ENCODE results near the gene ZNF580.

ZNF580 gene

DNA sequence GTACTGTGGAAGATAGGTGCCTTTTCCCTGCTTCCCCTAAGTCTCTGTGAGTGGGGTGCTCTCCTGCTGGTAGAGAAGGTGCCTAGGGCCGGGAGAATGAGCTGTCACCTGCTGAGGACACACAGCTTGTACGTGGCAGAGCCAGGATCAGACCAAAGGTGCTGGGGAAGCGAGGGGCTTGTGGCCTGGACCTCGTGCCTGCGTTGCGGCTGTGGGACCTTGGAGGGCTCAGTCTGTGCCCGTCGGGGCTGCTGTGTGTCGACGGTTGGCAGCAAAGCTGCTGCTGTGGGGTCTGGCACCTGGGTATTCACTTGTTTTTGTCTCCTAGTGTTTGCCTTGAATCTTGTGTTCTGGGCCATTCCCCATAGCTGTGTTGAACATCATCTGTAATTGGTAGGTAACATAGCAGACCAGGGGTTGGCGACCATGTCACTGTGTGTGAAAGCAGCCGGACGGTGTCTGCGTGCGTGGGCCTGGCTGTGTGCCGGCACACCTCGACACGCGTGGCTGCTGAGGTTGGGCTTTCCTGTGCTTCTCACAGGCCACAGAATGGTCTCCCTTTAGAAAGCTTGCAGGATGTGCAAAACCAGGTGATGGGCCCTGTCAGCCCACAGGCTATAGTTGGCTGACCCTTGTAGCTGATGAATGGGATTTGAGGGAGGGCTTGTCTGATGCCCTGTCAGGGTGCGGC lies 23.2 kb downstream of the ZNF580 start:
- no peak for DNase-seq (ENCODE audit: low read depth)

DNA sequence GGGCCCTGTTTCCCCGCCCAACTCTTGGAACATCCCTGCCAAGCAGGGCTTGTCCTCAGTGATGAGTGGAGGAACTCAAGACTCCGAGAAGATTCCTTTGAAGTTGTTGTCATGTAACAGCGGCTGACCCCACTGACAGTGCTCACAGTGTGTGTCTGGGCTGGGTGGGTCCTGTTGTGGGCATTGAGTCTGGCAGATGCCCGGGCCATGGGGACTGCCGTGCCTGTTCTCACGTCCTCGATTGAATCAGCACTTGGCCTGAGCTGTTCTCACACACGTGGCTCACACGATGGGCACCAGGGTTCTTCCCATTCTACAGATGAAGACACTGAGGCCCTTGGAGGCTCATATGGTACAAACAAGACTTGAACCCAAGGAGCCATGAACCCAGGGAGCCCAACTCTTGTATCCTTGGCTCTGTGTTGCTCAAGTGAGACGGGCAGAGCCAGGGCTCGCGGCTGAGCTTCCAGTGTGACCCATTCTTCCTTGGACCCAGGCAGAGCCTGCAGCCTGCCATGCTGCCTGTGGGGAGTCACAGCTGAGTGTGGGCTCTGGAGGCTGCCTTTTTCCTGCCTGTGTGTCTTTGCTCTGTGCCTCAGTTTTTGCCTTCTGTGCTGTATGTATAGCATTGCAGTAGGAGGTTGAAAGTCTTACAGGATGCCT lies 25.7 kb downstream of the ZNF580 start:
- no peak for DNase-seq (ENCODE audit: low read depth)

GRCh38 chr19:55667006-55667381 lies 26.2 kb downstream of the ZNF580 start:
- DNase-seq (ENCODE audit: low read depth), result no peak

DNA sequence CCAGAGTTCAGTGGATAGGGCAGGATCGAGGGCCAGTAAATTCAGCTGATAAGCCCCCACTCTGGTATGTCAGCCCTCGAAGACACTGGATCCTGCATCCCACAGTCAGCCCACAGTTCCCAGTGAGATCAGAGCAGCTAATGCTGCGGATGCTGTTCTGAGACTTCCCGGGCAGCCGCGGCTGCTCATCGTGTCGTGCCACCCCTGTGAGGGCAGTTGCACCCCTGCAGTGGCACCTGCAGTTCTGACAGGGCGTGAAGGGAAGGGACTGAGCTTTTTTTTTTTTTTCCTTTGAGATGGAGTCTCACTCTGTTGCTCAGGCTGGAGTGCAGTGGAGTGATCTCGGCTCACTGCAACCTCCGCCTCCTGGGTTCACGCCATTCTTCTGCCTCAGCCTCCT lies 26.7 kb downstream of the ZNF580 start:
- no peak for DNase-seq (ENCODE audit: low read depth)

DNA sequence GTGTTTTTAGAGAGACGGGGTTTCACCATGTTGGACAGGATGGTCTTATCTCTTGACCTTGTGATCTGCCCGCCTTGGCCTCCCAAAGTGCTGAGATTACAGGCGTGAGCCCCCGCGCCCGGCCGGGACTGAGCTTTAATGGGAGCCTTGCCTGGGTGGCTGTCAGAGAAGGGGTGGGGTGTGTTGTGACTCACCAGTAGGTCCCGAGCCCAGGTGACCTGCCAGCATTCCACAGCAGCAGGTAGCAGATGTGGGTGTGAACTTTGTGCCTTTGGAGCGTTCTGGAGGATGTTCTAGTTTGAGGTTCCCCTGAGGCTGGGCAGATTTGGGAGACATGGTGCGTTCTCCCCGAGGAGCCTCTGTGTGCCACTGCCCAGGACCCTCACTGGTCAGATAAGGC lies 27.2 kb downstream of the ZNF580 start:
- DNase-seq (ENCODE audit: low read depth), result no peak

GRCh38 chr19:55668603-55669348 lies 28.0 kb downstream of the ZNF580 start:
- no peak for DNase-seq (ENCODE audit: low read depth)

GRCh38 chr19:55669418-55670279 lies 28.8 kb downstream of the ZNF580 start:
- DNase-seq (ENCODE audit: low read depth), result no peak

DNA sequence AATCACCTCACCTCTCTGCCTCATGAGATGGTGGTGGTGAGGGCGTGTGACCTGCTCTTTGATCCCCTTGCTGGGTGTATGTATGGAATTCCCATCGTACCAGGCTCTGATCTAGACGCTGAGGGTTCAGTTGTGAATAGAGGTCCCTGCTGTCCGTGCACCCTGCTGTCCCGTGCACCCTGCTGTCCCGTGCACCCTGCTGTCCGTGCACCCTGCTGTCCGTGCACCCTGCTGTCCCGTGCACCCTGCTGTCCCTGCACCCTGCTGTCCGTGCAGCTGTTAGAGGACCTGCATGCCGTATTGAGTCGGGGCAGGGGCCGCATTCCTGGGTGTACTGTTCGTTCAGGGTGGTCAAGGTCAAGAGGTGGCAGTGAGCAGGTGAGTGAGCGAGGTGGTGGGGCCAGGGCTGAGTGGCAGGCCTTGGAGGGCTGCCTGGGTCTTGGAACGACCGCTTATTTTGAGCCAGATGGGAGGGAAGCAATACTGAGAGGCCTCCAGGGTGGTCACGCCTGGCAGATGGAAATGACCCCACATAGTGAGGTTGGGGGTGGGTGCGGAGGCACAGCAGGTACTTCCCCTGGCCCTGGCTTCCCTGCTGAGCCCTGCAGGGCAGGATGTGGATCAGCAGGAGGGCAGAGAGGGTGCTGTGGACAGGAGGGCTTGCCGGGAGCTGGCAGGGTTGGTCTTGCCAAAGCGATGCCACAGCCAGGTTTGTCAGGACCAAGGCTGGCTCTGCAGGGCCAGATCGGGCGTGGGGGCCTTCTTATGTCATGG lies 29.7 kb downstream of the ZNF580 start:
- no peak for DNase-seq (ENCODE audit: low read depth)

DNA sequence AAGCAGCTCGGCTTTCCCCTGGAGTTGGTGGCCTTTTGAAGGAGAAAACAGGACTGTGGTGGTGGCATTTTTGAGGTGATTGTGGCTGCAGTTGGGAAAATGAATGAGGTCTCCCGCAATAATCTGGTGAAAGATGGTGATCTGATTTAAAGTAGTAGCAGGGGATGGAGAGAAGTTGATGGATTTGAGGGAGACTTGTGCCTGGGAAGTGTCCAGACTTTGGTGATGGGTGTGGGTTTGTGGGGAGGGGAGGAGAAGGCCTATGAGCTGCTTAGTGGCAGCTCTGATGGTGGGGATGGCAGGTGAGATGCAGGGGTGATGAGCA lies 30.2 kb downstream of the ZNF580 start:
- no peak for DNase-seq (ENCODE audit: low read depth)

DNA sequence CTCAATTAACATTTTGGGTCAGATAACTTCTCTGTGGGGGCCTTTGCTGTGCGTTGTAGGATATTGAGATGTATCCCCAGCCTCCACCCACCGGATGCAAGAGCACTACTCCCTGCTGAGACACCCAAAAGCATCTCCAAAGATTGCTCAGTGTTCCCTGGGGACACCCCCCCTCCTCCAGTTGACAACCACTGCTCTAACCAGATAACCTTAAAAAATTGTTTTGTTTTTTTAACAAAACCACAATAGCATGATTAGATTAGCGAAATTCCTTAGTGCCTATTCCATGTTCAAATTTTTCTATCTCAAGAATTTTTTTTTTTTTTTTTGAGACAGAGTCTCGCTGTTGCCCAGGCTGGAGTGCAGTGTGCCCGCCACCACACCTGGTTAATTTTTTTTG lies 31.6 kb downstream of the ZNF580 start:
- DNase-seq (ENCODE audit: low read depth), result no peak

DNA sequence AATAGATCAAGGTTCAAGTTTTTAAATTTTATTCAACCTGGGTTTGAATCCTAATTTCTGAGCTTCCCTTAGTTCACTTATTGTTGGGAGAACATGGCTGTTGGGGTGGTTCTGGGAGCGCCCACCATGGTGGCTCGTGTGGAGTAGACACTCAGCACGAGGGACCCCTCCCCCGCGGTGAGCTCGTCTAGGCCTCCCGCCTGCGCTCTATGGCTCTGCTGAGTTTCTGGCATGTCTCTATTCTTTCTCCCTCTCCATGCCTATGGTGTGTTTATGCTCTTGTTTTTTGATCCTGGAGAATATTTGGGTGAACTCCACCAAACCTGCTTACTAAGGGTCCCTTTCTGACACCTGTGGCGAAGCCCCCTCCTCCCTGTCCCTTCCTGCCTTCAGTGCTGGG lies 32.7 kb downstream of the ZNF580 start:
- no peak for DNase-seq (ENCODE audit: low read depth)

DNA sequence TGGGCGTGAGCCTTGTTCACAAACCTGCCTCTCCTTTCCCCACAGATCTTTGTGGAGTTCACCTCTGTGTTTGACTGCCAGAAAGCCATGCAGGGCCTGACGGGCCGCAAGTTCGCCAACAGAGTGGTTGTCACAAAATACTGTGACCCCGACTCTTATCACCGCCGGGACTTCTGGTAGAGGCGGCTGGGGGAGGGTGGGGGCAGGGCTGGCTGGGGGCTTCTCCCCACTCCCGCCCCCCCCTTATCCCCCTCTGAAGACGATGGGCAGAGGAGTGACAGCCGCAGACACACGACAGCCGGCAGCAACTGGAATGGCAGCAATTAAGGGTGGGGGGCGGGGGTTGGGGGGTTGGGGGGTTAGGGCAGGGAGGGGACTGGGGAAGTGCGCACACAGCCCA lies 33.1 kb downstream of the ZNF580 start:
- DNase-seq (ENCODE audit: low read depth), result no peak

DNA sequence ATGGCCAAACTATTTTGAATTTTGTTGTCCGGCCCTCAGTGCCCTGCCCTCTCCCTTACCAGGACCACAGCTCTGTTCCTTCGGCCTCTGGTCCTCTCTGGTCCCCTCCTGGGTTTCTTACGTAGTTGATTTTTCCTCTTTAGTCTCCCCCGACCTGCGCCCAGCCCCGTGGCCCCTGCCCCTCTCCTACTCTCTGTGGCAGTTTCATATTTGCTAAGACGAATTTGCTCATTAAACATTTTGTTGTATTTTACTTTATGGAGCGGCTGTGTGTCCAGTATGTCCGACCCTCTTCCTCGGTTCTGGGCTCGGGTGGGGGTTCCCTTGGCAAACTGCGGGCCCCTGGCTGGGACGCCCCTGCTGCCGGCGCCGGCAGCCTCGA lies 33.6 kb downstream of the ZNF580 start:
- DNase-seq (ENCODE audit: low read depth), result no peak

DNA sequence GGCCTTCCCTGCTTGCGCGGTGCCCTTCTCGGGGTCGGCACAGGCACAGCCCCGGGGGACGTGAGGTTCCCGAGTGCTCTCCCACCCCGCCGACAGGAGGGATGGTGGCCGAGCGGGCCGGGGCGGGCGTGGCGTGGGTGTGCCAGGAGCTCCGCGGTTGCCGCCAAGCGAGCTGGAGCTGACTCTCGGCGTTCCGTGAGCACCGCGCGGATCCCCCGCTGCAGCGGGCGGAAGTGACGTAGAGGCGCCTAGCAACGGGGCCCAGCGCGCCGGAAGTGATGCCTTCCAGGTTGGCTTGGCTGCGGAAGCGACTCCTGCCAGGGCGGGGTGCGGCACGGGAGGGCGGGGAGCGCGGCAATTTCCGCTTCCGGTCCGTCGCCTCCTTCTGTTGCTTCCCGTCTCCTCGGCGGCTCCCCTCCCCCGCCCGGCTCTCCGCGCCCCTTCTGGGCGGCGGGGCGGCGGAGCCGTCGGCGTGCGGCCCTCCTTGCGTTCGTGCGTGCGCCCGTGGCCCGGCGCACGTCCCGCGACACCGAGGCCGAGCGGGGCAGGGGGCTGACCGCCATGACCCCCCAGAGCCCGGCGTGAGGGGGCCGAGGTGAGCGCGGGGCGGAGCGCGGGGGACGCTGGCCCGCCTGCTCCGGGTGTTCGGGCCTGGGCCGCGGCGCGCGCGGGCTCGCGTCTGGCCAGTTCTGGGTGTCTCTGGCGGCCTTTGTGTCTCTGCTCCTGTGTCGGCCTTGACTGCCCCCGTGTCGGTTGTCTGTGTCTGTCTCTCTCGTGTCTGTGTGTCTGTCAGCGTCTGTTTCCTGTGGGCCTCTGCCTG lies 34.2 kb downstream of the ZNF580 start, which contains the start of gene EPN1:
Gene EPN1, plus strand, starts transcription at position 386 of the 820 bp plus-strand sequence. CDS start 3,402 bp downstream, outside the sequence.
- peak; percentile 95 for DNase-seq (ENCODE audit: low read depth)

DNA sequence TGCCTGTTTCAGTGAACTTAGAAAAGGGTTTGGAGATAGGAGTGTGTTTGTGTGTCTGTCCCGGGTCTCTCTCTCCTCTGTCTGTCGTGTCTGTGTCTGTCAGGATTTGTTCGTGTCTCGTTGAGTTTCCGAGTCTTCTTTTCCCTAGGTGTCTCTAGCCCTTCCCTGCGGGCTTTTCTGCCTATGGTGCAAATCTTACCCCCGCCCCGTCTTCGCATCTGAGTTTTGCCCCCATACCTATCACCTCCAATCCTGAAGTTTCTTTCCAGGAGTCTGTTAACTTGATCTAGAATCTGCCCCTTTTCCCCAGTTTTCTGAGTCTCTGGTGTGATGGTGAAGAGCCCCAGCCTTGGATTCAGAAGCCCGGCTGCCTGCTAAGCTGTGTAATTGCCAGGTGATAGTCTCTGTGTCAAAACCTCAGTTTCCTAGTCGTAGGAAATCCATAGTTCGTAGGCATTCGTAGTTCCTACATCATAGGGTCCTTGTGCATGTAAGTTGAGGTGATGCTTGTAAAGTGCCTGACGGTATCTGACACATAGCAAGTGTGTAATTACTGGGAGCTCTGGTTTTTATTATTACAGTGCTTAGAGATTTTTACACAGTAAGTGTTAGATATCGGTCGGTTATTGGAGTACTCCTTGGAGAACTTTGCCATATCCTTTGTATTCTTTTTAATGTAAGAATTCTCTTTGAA lies 35.0 kb downstream of the ZNF580 start:
- no peak for DNase-seq (ENCODE audit: low read depth)

DNA sequence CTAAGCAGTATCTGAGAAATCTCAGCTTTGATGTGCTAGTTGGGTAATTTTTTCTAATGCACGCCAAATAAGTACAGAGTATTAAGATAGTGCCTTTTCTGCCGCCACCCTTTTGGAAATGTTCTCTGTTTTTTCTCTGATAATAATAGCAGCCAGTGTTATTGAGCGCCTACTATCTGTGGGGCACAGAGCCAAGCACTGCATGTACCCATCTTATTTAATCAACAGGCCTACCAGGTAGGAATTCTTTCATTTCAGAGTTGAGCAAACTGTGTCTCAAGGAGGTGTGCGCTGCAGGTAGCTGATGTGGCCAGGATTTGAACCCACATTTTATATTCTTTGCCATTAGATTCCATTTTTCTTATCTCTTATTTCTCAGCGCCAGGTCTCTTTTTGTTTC lies 35.6 kb downstream of the ZNF580 start:
- no peak for DNase-seq (ENCODE audit: low read depth)

GRCh38 chr19:55676889-55677505 lies 36.2 kb downstream of the ZNF580 start:
- DNase-seq (ENCODE audit: low read depth), result no peak

DNA sequence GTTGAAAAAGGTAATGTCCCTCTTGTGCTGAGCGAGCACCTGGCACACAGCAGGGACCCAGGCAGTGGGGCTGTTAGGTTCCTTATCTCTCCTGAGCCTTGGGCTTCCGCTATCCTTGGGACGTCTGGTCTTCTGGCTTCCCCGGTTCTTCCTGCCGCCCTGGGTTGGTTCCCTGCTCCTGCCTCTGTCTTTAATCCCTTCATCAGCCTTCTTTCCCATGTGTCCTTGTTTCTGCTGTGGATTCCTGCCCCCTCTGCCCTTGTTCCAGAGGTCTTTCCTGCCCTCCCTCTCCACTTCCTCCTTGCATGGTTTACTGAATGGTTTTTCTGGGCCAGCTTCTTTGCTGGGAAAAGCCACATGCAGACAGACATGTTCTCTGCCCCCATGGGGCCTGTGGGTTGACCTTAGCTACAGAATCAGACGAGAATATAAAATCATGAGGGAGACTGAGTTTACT lies 36.8 kb downstream of the ZNF580 start:
- DNase-seq (ENCODE audit: low read depth), result no peak

- no peak for DNase-seq (ENCODE audit: low read depth)
Observed at GRCh38 chr19:55678121-55678671, 37.4 kb downstream of the ZNF580 start.

Data from stimulated activated CD8-positive, alpha-beta memory T cell treated with anti-CD3 and anti-CD28 coated beads, Interleukin-7, amount 100 ng/mL, for 24 hours (primary cell).